Choroid plexus epithelial cell (primary cell): ENCODE data around the gene AGPAT3.

Experiments
- DNase-seq: peaks from one replicate; pipeline ENCODE4 v3.0.0-alpha.2; 2010; ENCODE audit warnings: low read depth
- H3K4me3 ChIP-seq: 2 replicates; pipeline ENCODE4 v1.5.1; 2011; ENCODE audit warnings: low read depth, mild to moderate bottlenecking, control low read depth, low read length, moderate library complexity
- CTCF ChIP-seq: conservative IDR thresholded peaks from 2 replicates; pipeline ENCODE4 v1.5.1; 2011; ENCODE audit warnings: low read depth, mild to moderate bottlenecking, control low read depth, inconsistent platforms, low read length, moderate library complexity

AGPAT3 gene

GRCh38 chr21:43995521-43996105 lies 130.6 kb downstream of the AGPAT3 start:
- no peak for DNase-seq
- H3K4me3 ChIP-seq, result no peak overlapping the region
- TF ChIP-seq CTCF, result no peak

GRCh38 chr21:43997766-43998742 lies 133.0 kb downstream of the AGPAT3 start:
- TF ChIP-seq CTCF, result no peak
- H3K4me3 ChIP-seq, result no peak overlapping the region
- DNase-seq, result no peak

- DNase-seq, result no peak
- no peak overlapping the region for H3K4me3 ChIP-seq
- no peak for TF ChIP-seq CTCF
Observed at GRCh38 chr21:44000360-44000759, 135.3 kb downstream of the AGPAT3 start.

GRCh38 chr21:44002511-44002910 lies 137.5 kb downstream of the AGPAT3 start:
- TF ChIP-seq CTCF, result no peak
- DNase-seq, result no peak
- H3K4me3 ChIP-seq, result no peak overlapping the region

GRCh38 chr21:44003307-44003966 lies 138.4 kb downstream of the AGPAT3 start:
- TF ChIP-seq CTCF, result no peak
- no peak overlapping the region for H3K4me3 ChIP-seq
- DNase-seq, result no peak

- H3K4me3 ChIP-seq, result no peak overlapping the region
- no peak for TF ChIP-seq CTCF
- DNase-seq, result no peak
Observed at GRCh38 chr21:44005071-44005470, 140.0 kb downstream of the AGPAT3 start.
